ENCODE results near the gene PRICKLE2. TPM values are rescaled to one million over a fixed set of nuclear protein-coding genes. Genes with fewer than 3 reads are reported as not detected.

PRICKLE2 gene
- polyA plus RNA-seq, 2 of the 4 experiments (the other 2 are of a cell fraction) = 5.3 to 6.3 TPM

DNA sequence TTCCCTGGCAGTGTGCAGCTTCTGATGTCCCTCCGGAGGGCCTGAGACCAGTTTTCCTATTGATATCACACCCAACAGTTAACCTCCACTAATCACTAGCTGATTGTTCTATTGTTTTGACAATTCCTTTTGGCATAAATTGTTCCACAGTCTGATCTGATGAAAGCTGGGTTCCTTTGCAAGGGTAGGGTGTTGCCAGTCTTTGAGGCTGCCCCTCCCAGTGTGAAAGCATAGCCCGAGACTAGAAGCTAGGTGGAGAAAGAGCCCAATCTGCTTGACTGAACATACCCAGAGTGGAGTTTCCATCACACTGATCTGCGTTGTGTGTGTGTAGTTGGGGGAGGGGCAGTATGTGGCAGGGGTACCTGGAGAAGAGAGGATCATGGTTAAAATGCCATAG, 10.3 kb upstream of the PRICKLE2 start:
- CTCF ChIA-PET = interaction anchor here (0.6 to 2.8 kb wide), 6 partner anchors 10 to 248 kb away, joined by 3 to 20 read pairs (median 4); partner anchors contain the start of gene PRICKLE2
- POLR2A ChIA-PET = no interaction called here
- no peak overlapping the region for H3K4me3 ChIP-seq
- WGBS (ENCODE audit: missing lambda C conversion rate) = 97% methylated on average over 3 of the region's 3 CpGs
- FAIRE-seq (no peak), DNase-seq (ENCODE audit: low read depth in 1 of 2, low spot score in 1 of 2) (no peak), ATAC-seq (no peak)
- peak overlapping the region in 1 of 2 experiments; percentile 0; a peak in 1 of 6 replicates for H3K27ac ChIP-seq
- no peak overlapping the region for H3K4me2 ChIP-seq
- TF ChIP-seq EHMT2 (IDR thresholded peaks at IDR 0.05; ENCODE audit: low read depth) (no peak), PHF8 (IDR thresholded peaks at IDR 0.05; ENCODE audit: borderline replicate concordance, low read depth) (no peak), FOXS1 (CRISPR knock-in tag; IDR thresholded peaks at IDR 0.05) (no peak), CBX8 (IDR thresholded peaks at IDR 0.05) (no peak), MAFK (IDR thresholded peaks at IDR 0.05; ENCODE audit: partially characterized antibody) (no peak), RCOR1 (IDR thresholded peaks at IDR 0.05; ENCODE audit: low read depth, low read length) (no peak), ZNF302 (CRISPR knock-in tag; IDR thresholded peaks at IDR 0.05) (no peak), CBX2 (IDR thresholded peaks at IDR 0.05; ENCODE audit: borderline replicate concordance, low read depth) (no peak)
- TF ChIP-seq, protein P1, sequence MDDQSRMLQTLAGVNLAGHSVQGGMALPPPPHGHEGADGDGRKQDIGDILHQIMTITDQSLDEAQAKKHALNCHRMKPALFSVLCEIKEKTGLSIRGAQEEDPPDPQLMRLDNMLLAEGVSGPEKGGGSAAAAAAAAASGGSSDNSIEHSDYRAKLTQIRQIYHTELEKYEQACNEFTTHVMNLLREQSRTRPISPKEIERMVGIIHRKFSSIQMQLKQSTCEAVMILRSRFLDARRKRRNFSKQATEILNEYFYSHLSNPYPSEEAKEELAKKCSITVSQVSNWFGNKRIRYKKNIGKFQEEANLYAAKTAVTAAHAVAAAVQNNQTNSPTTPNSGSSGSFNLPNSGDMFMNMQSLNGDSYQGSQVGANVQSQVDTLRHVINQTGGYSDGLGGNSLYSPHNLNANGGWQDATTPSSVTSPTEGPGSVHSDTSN (IDR thresholded peaks at IDR 0.05) = no peak
- TF ChIP-seq, protein P2, sequence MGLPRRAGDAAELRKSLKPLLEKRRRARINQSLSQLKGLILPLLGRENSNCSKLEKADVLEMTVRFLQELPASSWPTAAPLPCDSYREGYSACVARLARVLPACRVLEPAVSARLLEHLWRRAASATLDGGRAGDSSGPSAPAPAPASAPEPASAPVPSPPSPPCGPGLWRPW (IDR thresholded peaks at IDR 0.05) = no peak
- H3K9me3 ChIP-seq = no peaks in the 10 kb centered on the region
- H3K4me1 ChIP-seq = peaks cover 25% of the 10 kb centered on the region

DNA sequence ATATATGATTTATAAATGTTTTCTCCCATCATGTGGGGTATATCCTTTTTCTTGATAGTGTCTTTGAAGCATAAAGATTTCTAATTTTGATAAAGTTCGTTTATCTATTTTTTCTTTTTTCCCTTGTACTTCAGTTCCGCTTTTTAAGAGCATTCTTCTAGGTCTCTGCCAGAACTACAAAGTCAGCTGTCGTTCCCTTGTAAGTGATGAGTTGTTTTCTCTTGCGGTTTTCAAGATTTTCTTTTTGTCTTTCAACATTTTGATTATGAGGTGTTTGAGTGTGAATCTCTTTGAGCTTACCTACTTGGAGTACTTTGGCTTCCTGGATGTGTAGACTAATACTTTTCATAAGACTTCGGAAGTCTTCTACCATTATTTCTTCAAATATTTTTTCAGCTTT, 9.3 kb upstream of the PRICKLE2 start:
- ChIA-PET CTCF (interaction anchor here (0.8 to 2.8 kb wide), 5 partner anchors 9 to 249 kb away, joined by 3 to 20 read pairs (median 4); partner anchors contain the start of gene PRICKLE2), POLR2A (no interaction called here)
- ATAC-seq = no peak
- Histone ChIP-seq H3K4me3 (no peak overlapping the region), H3K4me2 (no peak overlapping the region), H3K27ac (no peak overlapping the region), H3K9me3 (no peaks in the 10 kb centered on the region), H3K4me1 (peaks cover 21% of the 10 kb centered on the region)
- DNase-seq (ENCODE audit: low read depth in 1 of 2, low spot score in 1 of 2) = no peak
- FAIRE-seq = no peak
- no peak for TF ChIP-seq RCOR1 (IDR thresholded peaks at IDR 0.05; ENCODE audit: low read depth, low read length)
- no peak for TF ChIP-seq RAD21 (conservative IDR thresholded peaks at IDR 0.05 in 1 of 2, IDR thresholded peaks at IDR 0.05 in 1 of 2)
- TF ChIP-seq BHLHE40 (IDR thresholded peaks at IDR 0.05; ENCODE audit: low read depth, low read length) = no peak
- no peak for TF ChIP-seq TFCP2L1 (CRISPR knock-in tag; IDR thresholded peaks at IDR 0.05)
- no peak for TF ChIP-seq KDM5A (IDR thresholded peaks at IDR 0.05)
- no peak for TF ChIP-seq FOXS1 (CRISPR knock-in tag; IDR thresholded peaks at IDR 0.05)
- TF ChIP-seq ZFP36 (IDR thresholded peaks at IDR 0.05; ENCODE audit: borderline replicate concordance, partially characterized antibody) = no peak
- TF ChIP-seq, protein P3, sequence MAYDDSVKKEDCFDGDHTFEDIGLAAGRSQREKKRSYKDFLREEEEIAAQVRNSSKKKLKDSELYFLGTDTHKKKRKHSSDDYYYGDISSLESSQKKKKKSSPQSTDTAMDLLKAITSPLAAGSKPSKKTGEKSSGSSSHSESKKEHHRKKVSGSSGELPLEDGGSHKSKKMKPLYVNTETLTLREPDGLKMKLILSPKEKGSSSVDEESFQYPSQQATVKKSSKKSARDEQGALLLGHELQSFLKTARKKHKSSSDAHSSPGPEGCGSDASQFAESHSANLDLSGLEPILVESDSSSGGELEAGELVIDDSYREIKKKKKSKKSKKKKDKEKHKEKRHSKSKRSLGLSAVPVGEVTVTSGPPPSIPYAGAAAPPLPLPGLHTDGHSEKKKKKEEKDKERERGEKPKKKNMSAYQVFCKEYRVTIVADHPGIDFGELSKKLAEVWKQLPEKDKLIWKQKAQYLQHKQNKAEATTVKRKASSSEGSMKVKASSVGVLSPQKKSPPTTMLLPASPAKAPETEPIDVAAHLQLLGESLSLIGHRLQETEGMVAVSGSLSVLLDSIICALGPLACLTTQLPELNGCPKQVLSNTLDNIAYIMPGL (CRISPR knock-in tag; IDR thresholded peaks at IDR 0.05; ENCODE audit: borderline replicate concordance) = no peak
- no peak for TF ChIP-seq NFE2L2 (conservative IDR thresholded peaks at IDR 0.05; ENCODE audit: low read length)
- TF ChIP-seq, protein P4, sequence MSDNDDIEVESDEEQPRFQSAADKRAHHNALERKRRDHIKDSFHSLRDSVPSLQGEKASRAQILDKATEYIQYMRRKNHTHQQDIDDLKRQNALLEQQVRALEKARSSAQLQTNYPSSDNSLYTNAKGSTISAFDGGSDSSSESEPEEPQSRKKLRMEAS (IDR thresholded peaks at IDR 0.05) = no peak
- no peak for TF ChIP-seq HEYL (CRISPR knock-in tag; IDR thresholded peaks at IDR 0.05)
- no peak for TF ChIP-seq SMC3 (IDR thresholded peaks at IDR 0.05)
- no peak for TF ChIP-seq CHD2 (IDR thresholded peaks at IDR 0.05; ENCODE audit: low read length, partially characterized antibody)
- no peak for TF ChIP-seq FOSL2 (IDR thresholded peaks at IDR 0.05)
- TF ChIP-seq FOSL2 (CRISPR knock-in tag; IDR thresholded peaks at IDR 0.05) = no peak
- no peak for TF ChIP-seq ZC3H11A (IDR thresholded peaks at IDR 0.05)
- TF ChIP-seq, protein P5, sequence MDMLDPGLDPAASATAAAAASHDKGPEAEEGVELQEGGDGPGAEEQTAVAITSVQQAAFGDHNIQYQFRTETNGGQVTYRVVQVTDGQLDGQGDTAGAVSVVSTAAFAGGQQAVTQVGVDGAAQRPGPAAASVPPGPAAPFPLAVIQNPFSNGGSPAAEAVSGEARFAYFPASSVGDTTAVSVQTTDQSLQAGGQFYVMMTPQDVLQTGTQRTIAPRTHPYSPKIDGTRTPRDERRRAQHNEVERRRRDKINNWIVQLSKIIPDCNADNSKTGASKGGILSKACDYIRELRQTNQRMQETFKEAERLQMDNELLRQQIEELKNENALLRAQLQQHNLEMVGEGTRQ (IDR thresholded peaks at IDR 0.05) = no peak
- no peak for TF ChIP-seq MAZ (IDR thresholded peaks at IDR 0.05; ENCODE audit: borderline replicate concordance, low read depth, low read length)
- WGBS (ENCODE audit: missing lambda C conversion rate) = 88% methylated on average over 5 of the region's 5 CpGs
